Measurements from ENCODE around the gene SPRED3. TPM values are rescaled to one million over a fixed set of nuclear protein-coding genes. Genes with fewer than 3 reads are reported as not detected.

Gene SPRED3
- total RNA-seq, 1 donor from 2014 or later, result 5.2 TPM

DNA sequence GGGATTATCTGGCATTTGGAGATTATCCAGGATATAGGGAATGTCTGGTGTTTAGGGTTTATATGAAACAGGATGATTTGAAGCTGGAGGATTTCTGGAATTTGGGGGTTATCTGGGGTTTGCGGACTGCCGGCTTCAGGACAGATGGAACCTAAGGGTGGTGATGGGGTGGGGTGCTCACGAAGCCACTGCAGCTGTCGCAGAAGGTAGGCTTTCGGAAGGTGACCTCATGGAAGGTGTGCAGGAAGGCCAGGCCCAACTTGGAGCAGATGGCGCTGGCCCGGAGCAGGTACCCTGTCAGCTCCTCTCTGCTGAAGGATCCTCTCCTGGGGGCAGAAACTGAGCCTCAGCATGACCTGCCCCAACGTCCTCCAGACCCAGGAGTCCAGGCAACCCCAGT lies 24.0 kb downstream of the SPRED3 start:
- no peak for DNase-seq (ENCODE audit: low read depth)
- H3K4me3 ChIP-seq (ENCODE audit: low read depth, low read length), result no peak overlapping the region
- TF ChIP-seq, protein P1, sequence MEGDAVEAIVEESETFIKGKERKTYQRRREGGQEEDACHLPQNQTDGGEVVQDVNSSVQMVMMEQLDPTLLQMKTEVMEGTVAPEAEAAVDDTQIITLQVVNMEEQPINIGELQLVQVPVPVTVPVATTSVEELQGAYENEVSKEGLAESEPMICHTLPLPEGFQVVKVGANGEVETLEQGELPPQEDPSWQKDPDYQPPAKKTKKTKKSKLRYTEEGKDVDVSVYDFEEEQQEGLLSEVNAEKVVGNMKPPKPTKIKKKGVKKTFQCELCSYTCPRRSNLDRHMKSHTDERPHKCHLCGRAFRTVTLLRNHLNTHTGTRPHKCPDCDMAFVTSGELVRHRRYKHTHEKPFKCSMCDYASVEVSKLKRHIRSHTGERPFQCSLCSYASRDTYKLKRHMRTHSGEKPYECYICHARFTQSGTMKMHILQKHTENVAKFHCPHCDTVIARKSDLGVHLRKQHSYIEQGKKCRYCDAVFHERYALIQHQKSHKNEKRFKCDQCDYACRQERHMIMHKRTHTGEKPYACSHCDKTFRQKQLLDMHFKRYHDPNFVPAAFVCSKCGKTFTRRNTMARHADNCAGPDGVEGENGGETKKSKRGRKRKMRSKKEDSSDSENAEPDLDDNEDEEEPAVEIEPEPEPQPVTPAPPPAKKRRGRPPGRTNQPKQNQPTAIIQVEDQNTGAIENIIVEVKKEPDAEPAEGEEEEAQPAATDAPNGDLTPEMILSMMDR (conservative IDR thresholded peaks at IDR 0.05; ENCODE audit: low read depth, low read length), result no peak

DNA sequence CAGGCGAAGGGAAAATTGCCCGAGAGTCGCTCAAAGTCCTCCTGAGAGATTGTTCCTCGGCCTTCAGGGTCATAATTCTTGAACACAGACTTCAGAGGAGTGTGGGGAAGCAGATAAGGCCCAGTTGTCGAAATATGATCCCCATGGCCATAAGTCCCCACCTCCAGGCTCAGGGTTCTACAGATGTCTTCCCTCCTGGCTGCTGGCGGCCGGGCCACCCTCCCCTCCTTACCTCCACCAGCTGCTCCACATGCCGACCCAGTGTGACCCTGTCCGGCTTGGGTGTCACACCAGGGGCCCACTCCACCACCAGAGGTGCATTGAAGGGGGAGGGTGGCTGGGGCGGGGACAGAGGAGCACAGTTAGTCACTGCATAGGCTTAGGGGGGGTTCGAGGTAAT lies 24.5 kb downstream of the SPRED3 start:
- TF ChIP-seq, protein P1 (conservative IDR thresholded peaks at IDR 0.05; ENCODE audit: low read depth, low read length), result no peak
- no peak for DNase-seq (ENCODE audit: low read depth)
- H3K4me3 ChIP-seq (ENCODE audit: low read depth, low read length), result no peak overlapping the region

DNA sequence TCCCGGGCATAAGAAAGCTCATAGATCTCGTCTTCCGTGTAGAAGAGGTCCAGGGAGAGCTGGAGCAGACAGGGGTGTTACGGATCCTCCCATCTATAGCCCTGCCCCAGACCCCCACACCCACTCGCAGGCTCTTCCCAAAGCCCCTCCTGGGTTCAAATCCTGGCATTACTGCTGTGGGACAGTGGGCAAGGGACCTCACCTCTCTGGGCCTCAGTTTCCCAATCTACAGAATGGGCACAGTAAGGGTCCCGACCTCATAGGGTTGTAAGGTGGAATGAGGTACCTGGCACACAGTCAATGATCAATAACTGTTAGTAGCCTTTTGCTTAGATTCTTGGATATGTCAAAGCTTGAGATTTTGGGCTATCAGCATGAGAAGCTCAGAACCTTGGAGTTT lies 24.9 kb downstream of the SPRED3 start:
- H3K4me3 ChIP-seq (ENCODE audit: low read depth, low read length), result no peak overlapping the region
- DNase-seq (ENCODE audit: low read depth), result no peak
- TF ChIP-seq, protein P1 (conservative IDR thresholded peaks at IDR 0.05; ENCODE audit: low read depth, low read length), result no peak

DNA sequence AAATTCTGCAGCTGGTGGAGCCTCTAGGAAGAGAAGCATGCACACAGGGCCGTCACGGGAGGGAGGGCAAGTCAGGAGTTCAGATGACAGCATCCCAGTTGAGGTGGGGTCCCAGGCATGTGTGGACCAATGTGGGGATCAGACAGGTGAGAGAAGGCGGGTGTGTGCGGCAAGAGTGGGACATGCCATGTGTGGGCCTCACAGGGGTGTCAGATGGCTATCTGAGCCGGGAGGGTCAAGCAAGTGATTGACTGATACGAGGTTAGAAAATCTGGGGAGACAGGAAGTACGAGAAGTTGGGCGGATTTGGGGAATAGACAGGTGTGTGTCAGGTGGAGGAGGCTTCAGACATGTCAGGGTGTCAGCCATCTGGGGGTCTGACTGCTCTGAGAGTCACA lies 28.6 kb downstream of the SPRED3 start:
- DNase-seq (ENCODE audit: low read depth), result no peak
- TF ChIP-seq, protein P1 (conservative IDR thresholded peaks at IDR 0.05; ENCODE audit: low read depth, low read length), result no peak
- no peak overlapping the region for H3K4me3 ChIP-seq (ENCODE audit: low read depth, low read length)

DNA sequence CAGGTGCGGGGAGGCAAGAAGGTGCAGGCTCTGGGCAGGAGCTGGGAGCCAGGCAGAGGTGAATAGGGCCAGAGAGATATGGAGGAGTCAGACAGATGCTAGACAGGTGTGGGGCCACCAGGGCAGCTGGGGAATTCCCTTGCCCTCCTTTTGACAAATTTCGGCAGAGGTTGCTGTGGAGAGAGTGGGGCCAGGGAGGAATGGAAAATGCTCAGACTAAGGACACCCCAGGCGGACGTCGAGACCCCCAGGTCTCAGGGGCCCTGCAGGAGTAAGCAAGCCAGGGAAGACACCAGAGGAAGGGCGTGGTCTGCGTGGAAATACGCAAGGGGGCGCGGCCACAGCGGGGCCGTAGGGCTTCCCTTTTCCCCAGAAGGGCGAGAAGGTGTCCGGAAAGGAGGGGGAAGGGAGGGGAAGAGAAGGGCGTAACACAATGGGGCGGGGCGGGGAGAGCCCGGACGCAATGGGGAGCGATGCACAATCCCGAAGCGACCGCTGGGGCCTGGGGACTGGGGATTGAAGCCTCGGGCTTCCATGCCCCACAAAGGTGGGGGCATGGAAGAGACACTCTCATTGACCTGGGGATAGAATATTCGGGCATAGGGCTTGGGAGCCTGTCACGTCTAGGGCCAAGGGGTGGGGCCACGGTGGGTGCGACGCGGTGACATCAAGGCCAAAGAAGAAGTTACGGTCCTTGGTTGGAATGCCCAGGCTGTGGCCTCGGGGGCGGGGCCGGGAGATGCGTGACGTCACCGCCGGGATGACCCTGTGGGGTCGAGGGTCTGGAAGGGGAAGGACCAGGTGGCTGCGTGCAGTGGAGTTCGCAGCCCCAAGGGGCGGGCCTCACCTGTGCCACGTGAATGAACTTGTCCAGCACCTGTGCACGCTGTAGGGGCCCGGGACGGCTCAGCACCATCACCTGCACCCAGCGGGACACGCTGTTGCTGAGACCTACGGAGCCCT lies 29.3 kb downstream of the SPRED3 start:
- H3K4me3 ChIP-seq (ENCODE audit: low read depth, low read length), result peak overlapping the region; percentile 19
- DNase-seq (ENCODE audit: low read depth), result no peak
- TF ChIP-seq, protein P1 (conservative IDR thresholded peaks at IDR 0.05; ENCODE audit: low read depth, low read length), result no peak

DNA sequence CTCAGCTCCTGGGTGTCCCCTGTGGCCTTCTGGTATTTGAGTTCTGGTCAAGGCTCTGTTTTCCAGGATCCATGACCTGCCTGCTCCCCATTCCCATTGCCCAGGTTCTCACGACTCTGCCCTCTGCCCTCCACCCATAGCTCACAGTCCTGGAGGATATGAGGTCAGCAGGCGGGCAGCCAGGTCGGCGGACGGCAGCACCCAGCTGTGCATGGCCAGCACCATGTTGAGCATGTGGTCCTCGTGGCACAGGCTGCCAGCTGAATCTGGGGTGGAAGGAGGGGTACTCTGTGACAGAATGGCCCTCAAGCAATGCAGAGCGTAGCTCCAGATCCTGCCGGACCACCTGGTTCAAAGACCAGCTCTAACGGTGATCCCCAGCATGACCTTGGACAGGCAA lies 32.4 kb downstream of the SPRED3 start:
- DNase-seq (ENCODE audit: low read depth), result no peak
- TF ChIP-seq, protein P1 (conservative IDR thresholded peaks at IDR 0.05; ENCODE audit: low read depth, low read length), result no peak
- H3K4me3 ChIP-seq (ENCODE audit: low read depth, low read length), result no peak overlapping the region

DNA sequence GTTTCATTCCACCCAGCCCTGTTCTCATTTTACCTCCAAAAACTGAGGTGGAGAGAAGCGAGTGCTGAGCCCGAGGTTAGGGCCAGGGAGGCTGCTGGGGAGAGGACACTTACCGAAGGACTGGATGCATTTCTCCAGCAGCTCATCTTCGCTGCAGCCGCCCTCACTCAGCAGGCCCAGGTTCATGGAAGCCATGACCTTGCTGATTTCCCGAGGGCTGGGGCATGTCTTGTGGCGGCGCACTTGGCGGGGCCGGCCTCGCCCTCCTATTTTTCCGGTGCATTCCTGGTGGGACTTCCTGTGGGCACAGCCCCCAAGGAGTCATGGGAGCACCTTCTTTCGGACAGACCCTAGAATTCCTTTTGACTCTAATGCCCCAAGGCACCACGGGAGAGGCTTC lies 33.4 kb downstream of the SPRED3 start:
- TF ChIP-seq, protein P1 (conservative IDR thresholded peaks at IDR 0.05; ENCODE audit: low read depth, low read length), result no peak
- no peak overlapping the region for H3K4me3 ChIP-seq (ENCODE audit: low read depth, low read length)
- no peak for DNase-seq (ENCODE audit: low read depth)

Data from epithelial cell of proximal tubule (primary cell).